WERI-Rb-1 (cell line): ENCODE results near the gene CTIF.
A peak's percentile ranks its signal among the peaks of the same experiment; 100 is the strongest.

ENCODE experiments used
- DNase-seq: peaks from one replicate; pipeline ENCODE4 v3.0.0-alpha.2; 2020
- H3K27ac ChIP-seq: fragments of 250-450 bp; sonication (Bioruptor Pico); 2 replicates; pipeline ENCODE4 v1.5.1; 2020; ENCODE audit warnings: mild to moderate bottlenecking, moderate library complexity
- H3K27me3 ChIP-seq: fragments of 250-450 bp; sonication (Bioruptor Pico); 2 replicates; pipeline ENCODE4 v1.5.1; 2021; ENCODE audit warnings: mild to moderate bottlenecking, low read depth, moderate library complexity; ENCODE audit not compliant: insufficient read depth, severe bottlenecking
- H3K36me3 ChIP-seq: fragments of 250-450 bp; sonication (Bioruptor Pico); 2 replicates; pipeline ENCODE4 v1.5.1; 2020; ENCODE audit warnings: mild to moderate bottlenecking, moderate library complexity
- H3K4me3 ChIP-seq: 2 replicates; pipeline ENCODE4 v1.5.1; 2011; ENCODE audit warnings: low read depth, mild to moderate bottlenecking, control low read depth, low read length
- H3K9me3 ChIP-seq: fragments of 250-450 bp; sonication (Bioruptor Pico); 2 replicates; pipeline ENCODE4 v1.5.1; 2021; ENCODE audit warnings: mild to moderate bottlenecking, moderate library complexity; ENCODE audit not compliant: severe bottlenecking
- TF ChIP-seq, protein P1 (sequence below): IDR thresholded peaks from 2 replicates; pipeline ENCODE4 v1.5.1; 2011; ENCODE audit warnings: low read depth, mild to moderate bottlenecking, control low read depth, inconsistent platforms, low read length

CTIF gene

DNA sequence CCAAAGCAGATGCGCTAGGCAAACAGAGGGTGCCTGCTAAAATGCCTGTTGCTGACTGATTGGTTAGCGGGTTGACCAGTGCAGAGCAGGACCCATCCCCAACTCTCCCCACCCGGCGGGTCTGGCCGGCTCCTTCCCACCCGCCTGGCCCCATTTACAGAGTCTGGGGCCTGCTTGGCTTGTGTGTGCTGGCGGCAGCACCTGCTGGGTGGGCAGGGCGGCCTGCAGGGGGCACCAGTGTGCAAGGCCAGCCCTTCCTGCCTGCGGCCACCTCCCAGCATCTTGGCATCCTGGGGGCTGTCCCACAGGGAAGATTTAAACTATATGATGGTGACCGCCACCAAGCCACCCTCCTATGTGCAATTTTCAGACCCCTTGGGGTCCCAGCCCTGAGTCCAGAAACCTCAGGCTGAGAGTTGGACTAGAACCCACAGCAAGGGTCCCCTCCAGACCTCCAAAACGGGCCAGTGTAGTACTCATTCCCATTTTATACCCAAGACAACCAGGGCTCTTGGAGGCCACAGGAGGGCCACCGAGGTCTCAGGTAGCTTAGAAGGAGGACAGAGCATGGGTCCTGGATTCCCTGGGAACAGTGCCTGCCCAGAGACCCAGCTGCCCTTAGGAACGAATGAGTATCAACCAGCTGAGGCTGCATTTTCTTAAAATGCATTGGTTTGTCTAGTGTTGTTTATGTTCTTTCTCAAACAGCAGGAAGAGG lies 238.4 kb downstream of the CTIF start:
- TF ChIP-seq, protein P1, sequence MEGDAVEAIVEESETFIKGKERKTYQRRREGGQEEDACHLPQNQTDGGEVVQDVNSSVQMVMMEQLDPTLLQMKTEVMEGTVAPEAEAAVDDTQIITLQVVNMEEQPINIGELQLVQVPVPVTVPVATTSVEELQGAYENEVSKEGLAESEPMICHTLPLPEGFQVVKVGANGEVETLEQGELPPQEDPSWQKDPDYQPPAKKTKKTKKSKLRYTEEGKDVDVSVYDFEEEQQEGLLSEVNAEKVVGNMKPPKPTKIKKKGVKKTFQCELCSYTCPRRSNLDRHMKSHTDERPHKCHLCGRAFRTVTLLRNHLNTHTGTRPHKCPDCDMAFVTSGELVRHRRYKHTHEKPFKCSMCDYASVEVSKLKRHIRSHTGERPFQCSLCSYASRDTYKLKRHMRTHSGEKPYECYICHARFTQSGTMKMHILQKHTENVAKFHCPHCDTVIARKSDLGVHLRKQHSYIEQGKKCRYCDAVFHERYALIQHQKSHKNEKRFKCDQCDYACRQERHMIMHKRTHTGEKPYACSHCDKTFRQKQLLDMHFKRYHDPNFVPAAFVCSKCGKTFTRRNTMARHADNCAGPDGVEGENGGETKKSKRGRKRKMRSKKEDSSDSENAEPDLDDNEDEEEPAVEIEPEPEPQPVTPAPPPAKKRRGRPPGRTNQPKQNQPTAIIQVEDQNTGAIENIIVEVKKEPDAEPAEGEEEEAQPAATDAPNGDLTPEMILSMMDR, result peak; percentile 97
- peak overlapping the region; percentile 42 for H3K27ac ChIP-seq
- peak; percentile 80 for DNase-seq
- H3K9me3 ChIP-seq, result no peaks in the 10 kb centered on the region
- no peaks in the 10 kb centered on the region for H3K27me3 ChIP-seq
- H3K36me3 ChIP-seq, result peaks cover 7% of the 10 kb centered on the region
- H3K4me3 ChIP-seq, result no peak overlapping the region

DNA sequence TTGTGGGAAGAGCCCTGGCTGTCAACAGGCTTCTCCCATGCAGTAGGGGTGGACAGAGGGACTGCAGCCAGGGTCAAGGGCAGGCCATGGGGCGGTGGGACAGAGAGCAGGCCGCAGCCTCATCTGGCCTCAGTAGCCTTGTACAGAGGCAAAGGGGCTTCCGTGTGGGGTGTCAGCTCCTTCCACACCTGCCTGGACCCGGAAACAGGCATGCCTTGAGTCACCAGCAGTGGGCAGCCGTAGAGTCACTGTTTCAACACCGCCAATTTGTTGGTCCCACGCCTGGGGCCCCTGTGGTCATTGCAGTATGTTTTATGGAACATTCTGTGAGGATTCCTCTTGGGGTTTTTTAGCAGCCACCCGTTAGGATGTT lies 238.9 kb downstream of the CTIF start:
- H3K4me3 ChIP-seq, result no peak overlapping the region
- no peaks in the 10 kb centered on the region for H3K27me3 ChIP-seq
- peaks cover 3% of the 10 kb centered on the region for H3K36me3 ChIP-seq
- H3K27ac ChIP-seq, result no peak overlapping the region
- no peaks in the 10 kb centered on the region for H3K9me3 ChIP-seq
- no peak for DNase-seq
- TF ChIP-seq, protein P1, result no peak

DNA sequence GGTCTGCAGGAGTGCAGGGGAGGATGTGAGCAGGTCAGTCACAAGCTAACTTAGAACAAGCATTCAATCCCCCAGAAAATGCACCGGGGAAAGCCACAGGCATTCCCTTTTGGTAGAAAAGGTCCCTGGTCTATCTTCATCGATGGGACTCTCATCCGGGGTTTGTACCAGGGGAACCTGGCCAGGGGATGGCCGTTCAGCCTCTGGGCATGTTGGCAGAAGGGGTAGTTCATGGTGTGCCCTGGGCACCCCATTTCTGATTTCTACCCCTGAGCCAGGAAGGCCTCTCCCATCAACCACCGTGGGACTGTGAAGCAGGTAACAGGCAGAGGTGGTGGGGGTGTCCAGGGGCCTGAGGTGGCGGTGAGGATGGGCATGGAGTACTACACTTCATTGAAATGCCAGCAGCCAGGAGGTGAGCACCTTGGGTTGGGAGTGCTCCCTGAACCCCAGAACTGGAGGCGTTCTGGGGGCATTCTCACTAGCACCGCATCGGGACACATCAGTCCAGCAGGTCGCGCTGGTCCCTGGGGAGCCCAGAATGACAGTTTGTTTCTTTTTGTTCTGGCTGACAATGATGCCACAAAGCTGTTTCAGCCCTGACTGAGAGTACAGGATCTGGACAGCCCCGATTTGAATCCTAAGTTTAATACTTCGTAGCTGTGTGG lies 239.6 kb downstream of the CTIF start:
- no peak overlapping the region for H3K4me3 ChIP-seq

DNA sequence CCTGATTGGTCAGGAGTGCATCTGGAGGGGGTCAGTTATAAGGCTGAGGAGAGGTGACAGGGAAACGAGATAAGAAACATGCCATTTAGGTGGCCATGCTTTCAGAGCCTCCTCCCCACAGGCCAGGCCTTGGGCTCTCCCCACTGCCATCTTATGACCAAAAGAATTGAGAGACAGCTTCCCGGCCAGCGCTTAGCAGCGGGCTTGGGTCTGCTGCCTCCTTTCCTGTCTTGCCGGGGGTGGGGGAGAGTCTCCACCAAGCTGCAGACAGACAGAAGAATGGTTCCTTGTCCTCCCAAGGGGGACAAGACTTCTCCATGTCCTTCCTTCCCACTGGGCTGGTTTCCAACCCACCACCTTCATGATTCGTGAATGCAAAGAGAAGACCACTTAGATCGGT lies 240.6 kb downstream of the CTIF start:
- no peak overlapping the region for H3K27ac ChIP-seq
- TF ChIP-seq, protein P1, result no peak
- no peak overlapping the region for H3K4me3 ChIP-seq
- H3K27me3 ChIP-seq, result no peaks in the 10 kb centered on the region
- no peak for DNase-seq
- no peaks in the 10 kb centered on the region for H3K9me3 ChIP-seq
- peaks cover 3% of the 10 kb centered on the region for H3K36me3 ChIP-seq

More for the DNA sequence above, 239.6 kb downstream of the CTIF start:
- H3K36me3 ChIP-seq, result peaks cover 3% of the 10 kb centered on the region
- no peaks in the 10 kb centered on the region for H3K27me3 ChIP-seq
- no peak overlapping the region for H3K27ac ChIP-seq
- no peak for DNase-seq
- TF ChIP-seq, protein P1, result no peak
- no peaks in the 10 kb centered on the region for H3K9me3 ChIP-seq

DNA sequence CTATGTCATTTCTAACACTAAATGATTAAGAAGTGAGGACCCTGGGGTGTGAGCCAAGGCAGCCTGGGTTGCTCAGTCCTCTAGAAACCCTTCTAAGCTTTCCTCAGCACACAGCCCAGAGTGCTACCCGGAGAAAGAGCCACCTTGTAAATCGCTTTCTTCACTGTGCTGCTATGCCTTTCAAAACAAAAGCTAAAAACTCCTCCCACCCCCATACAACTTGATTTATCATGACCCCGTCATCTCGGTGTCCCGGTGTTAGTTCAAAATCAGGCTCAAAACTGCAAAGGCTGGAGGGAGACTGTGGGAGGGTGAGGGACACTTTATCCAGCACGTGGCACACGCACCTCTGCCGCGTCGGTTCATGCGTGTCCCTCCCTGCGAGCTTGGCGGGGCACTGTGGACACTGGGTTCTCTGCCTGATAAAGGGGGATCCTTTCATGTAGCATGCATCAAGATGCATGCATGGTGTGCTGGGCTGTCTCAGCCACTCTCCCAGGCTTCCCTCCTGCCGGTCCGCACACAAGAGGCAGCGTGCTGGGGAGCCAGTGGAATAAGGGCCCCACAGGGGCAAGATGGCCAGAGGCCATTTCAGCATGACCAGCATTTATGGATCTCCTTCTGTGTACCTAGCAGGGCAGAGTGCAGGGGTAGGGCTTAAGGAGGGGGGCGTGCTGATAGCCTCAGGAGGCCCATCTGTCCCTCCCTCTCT lies 241.5 kb downstream of the CTIF start:
- H3K36me3 ChIP-seq, result peaks cover 3% of the 10 kb centered on the region
- H3K4me3 ChIP-seq, result no peak overlapping the region
- DNase-seq, result no peak
- no peaks in the 10 kb centered on the region for H3K27me3 ChIP-seq
- TF ChIP-seq, protein P1, result no peak
- H3K9me3 ChIP-seq, result no peaks in the 10 kb centered on the region
- peak overlapping the region; percentile 58 for H3K27ac ChIP-seq
